Superior temporal gyrus (tissue), 1 donor: Measurements from ENCODE around the gene CNOT1.
"Not testable (repeated sequence)": the region's sequence is repeated elsewhere in the genome, so short reads cannot be mapped to it uniquely, and the experiment has no call there.

Source experiments
- DNase-seq: peaks from one replicate; pipeline ENCODE4 v3.0.0-alpha.2; 2016; ENCODE audit errors: extremely low spot score

The CNOT1 gene

GRCh38 chr16:58502217-58502921 lies 127.3 kb downstream of the CNOT1 start:
- no peak for DNase-seq

- DNase-seq, result peak; percentile 54
Measured at GRCh38 chr16:58501242-58502131, 128.1 kb downstream of the CNOT1 start.

DNA sequence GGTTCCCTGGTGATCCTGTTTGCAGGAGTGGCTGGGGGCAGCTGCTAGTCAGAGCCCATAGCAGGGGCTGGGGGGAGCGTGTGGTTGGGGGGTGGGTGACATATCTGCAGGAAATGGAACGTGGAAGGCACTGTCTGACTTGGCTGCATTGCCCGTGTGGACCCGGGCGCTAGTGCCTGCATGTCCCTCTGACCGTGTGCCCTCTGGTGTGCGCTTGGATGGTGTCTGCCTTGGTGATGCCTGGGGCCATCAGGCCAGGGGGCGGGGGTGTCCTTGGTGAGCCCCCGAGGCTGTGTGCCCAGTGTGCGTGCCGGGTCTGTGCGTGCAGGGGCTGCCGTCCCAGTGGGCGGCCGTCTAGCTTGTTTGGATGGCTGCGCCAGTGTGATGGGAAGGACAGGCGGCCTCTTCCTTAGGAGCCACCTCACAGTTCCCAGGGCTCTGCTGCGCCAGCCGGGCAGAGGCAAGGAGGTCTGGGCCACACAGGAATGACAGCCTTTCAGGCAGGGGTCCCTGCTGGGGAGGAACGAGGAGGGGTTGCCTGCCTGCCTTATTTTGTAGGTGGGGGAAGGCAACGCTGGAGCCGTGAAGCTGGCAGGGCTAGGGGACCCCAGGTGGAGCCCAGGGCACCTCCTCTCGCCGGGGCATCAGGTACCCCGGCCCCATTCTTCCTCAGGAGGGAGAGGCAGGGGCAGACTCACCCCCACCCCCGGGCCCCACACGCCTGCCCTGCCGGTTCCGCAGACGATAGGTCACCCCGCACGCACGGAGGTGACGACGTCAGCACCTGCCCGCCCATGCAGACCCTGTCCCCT lies 129.0 kb downstream of the CNOT1 start:
- DNase-seq, result no peak

DNA sequence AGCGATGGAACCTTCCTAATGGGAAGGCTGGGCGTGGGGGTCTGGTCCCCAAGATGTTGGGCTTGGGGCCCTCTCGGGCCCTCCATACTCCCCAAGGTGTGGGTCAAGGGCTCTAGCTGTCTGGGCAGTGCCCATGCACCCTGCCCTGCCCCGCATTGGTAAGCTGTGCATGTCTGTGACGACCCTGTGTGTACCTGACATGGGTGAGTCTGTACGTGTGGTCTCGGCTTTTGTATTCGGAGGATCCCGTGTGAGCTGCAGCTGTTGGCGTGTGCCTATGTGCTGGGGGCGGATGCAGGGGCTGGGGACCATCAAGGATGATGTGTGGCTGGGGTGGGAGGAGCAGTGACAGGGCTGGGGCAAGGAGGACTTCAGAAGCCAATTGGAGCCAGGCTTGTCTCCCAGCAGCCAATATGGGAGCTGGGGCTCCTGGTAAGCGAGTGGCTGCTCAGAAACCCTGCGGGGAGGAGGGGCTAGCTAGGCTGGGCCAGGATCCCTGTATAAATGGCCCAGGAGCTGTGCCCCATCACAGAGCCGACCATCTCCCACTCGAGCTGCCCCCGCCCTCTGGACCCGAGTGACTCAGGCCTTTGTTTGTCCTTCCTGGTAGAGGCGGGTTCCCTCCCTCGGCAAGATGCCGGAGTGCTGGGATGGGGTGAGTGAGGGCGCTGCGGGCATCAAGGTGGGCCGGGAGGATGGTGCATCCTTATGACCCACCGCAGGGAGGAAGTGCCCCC lies 129.8 kb downstream of the CNOT1 start, which contains the start of gene NDRG4:
Gene NDRG4 (plus strand): TSS at position 529 of the 737 bp plus-strand sequence. CDS start 106 bp downstream, at position 635.
- peak; percentile 95 for DNase-seq

DNA sequence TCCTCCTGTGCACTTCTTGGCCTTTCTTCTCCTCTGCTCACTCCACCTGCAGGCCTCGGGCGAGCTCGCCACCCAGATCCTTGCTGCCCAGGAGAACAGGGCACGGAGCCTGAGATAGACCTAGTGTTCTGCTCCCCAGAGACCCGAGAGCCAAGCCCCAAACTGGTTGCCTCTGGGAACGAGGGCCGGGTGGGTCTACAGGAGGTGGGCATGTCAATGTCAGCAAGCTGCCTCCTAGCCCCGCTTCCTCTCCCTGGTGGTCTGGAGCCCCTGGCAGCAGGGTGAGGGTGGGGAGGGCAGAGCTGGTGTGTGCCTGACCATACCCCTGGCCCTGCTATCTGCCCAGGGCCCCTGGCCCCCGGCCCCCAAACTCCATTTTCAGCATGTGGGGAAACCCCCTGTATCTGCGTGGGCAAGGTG lies 130.5 kb downstream of the CNOT1 start:
- no peak for DNase-seq

DNA sequence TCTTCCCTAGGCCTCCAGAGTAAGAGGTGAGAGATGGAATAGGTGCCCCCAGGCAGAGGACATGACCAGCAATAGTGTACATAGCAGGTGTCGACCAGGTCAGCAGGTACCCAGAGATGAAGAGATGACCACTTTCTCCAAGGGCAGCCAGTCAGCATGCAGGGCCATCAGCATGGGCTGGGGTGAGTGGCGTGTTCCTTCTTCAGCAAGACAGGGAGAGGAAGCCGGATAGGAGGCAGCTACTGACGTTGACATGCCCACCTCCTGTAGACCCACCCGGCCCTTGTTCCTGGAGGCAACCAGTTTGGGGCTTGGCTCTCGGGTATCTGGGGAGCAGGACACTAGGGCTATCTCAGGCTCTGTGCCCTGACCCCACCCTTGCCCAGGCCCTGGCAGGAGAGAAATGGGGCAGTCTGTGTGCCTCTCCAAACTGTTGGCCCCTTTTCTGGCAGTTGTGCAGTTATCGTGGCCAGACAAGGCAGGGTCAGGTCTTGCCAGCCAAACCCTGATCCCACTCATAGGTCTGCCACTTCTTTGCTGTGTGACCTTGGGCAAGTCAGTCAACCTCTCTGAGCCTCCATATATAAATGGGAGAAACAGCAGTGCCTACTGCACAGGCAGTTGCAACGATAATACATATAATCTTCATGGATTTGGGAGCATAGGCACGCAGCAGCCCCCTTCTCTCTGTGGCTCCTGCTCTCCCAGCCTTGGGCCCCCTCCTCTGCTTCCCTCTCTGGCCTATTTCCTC lies 131.1 kb downstream of the CNOT1 start:
- no peak for DNase-seq

- no peak for DNase-seq
Measured at GRCh38 chr16:58497935-58498334, 131.7 kb downstream of the CNOT1 start.

GRCh38 chr16:58497468-58497867 lies 132.2 kb downstream of the CNOT1 start:
- no peak for DNase-seq

DNA sequence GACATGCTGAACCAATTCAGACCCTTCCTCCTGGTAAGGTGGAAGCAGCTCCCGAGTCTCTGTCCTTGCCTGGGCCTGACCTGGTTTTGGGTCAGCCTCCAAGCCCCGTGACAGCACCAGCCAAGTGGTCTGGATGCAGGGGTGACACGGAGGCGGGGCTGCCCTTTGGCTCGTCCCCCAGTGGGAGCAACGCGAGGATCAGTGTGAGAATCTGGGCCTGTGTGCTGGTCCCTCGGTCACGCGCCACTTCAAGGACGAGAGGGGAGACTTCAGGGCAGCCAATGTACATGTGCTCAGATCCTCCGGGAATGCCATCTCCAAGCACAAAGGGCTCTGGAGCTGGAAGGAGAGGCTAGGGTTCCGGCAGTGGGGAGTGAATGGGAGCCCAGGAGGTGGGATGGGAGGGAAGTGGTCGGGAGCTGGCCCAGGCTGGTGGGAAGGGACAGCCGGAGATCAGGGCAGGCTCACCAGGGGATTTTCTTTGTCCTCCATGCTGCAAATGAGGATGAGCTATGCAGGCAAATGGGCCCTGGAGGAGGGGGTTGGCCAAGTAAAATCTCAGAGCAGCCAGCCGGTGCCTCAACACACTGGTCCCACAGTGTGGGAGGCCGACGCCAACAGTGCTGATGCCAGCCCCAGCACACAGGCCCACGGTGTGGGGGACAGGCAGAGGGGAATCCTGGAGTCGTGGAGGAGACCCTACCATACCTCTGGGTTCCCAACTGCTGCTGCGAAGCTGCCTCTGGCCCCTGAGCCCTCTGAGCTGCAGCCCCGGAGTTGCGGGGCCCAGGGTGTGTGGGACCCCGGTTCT lies 133.9 kb downstream of the CNOT1 start:
- DNase-seq, result no peak

- DNase-seq, result peak; percentile 98
Measured at GRCh38 chr16:58494981-58495520, 134.6 kb downstream of the CNOT1 start.

DNA sequence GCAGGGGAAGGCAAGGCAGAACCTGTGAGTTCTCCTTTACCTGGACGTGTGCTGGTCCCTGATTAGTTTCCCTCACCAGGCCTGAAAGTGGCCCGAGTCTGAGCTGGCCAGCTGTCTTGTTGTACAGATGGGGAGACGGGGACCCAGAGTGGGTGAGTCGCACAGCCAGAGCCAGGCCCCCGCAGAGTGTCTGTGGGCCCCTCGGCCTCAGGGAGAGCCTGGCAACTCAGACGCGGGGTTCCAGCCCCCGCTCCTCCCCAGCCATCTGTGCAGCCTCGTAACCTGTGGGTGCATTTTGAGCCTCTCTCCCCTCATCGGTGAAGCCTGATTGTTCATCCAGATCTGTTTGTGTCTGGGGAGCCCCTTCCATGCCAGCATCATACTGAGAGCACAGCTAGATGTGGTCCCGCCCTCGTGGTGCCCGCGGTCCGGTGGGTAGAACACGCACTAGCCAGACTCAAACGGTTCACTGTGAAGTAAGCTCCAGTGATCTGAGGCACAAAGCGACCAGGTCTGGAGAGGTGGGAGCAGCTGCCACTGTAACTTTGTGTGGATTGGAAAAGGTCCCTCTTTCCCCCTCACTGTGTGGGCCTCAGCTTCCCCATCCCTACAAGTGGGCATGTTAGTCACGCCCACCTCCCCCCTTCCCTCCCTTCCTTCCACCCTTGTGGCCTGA lies 135.7 kb downstream of the CNOT1 start:
- DNase-seq, result no peak

DNA sequence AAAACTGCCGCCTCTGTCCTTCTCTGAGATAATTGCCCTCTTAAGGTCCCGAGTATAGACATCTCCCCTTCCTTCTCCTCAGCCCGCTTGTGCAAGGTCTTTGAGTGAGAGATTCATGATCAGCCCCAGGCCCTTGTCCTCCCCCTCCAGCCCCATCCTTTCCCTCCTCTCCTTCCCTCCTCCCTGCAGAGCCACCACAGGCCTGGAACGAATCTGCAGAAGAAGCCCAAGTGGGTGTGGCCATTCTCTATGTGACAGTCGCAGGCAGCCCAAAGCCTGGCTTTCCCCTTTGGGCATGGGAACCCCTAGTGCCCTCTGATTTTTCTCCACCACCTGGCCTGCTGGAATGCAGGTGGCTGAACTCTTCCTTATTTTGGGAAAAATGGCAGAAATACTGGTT lies 136.9 kb downstream of the CNOT1 start:
- no peak for DNase-seq

- DNase-seq, result no peak
Measured at GRCh38 chr16:58492066-58492465, 137.6 kb downstream of the CNOT1 start.

- DNase-seq, result not testable (repeated sequence)
Measured at GRCh38 chr16:58490539-58490938, 139.1 kb downstream of the CNOT1 start.

DNA sequence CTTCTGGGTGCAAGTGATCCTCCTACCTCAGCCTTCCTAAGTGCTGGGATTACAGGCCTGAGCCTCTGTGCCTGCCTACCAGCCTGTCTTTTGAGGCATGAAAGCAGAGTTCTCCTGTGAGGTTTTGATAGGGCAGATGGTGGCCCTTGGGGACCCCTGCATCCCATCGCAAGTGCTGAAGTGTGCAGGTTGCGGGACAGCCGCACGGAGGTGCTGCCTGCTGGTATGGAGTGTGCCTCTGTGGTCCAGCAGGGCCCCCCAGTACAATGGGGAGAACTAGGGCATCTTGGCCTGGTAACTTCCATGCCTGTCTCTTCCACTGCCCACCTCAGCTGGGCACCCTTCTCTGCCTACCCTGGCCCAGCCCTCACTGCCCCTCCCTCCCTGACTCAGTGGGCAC lies 139.6 kb downstream of the CNOT1 start:
- DNase-seq, result no peak

DNA sequence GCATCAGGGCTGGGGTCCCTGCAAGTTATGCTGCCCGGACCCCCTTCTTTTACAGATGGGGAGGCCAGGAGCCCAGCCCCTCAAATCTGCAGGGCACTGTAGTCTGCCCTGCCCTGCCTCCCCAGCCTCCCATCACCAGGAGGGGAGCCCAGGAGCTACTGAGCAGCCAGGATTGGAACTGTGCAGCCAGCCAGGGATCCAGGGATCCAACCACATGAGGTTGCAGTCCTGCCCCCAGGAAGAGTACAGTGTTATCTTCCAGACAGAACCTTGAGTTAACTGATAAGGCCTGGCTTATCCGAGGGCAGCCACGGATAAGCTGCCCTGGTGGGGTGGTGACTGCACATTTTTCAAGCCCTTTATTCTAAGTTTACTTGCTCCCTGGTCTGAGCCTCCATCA lies 141.1 kb downstream of the CNOT1 start:
- DNase-seq, result no peak

- peak; percentile 86 for DNase-seq
Measured at GRCh38 chr16:58487566-58488351, 141.9 kb downstream of the CNOT1 start.
